OCI-M2 (cell line): ENCODE results near the gene HOXB4.

Source experiments
- DNase-seq: peaks from one replicate; lab custom pipeline; 2025; ENCODE audit not compliant: unreplicated experiment; lab: John Stamatoyannopoulos, UW

Gene HOXB4

GRCh38 chr17:48615047-48615962 is 37.2 kb upstream of the HOXB4 start, which contains the start of gene HOXB8:
Gene HOXB8, minus strand, starts transcription at chr17:48615292. Its CDS starts 588 bp downstream, at chr17:48614704.
- DNase-seq = no peak

- no peak for DNase-seq
Observed at GRCh38 chr17:48613862-48614694, 35.9 kb upstream of the HOXB4 start.

- no peak for DNase-seq
Observed at GRCh38 chr17:48612854-48613691, 34.9 kb upstream of the HOXB4 start.

GRCh38 chr17:48612456-48612853 is 34.3 kb upstream of the HOXB4 start:
- DNase-seq = no peak

- DNase-seq = no peak
Observed at GRCh38 chr17:48611681-48612455, 33.7 kb upstream of the HOXB4 start.

GRCh38 chr17:48611213-48611612 is 33.1 kb upstream of the HOXB4 start:
- no peak for DNase-seq

- DNase-seq = no peak
Observed at GRCh38 chr17:48610282-48611211, 32.4 kb upstream of the HOXB4 start, which contains the start of gene HOXB7. Gene HOXB7, minus strand, starts transcription at chr17:48611017. Its CDS starts 99 bp downstream, at chr17:48610918.

- DNase-seq = no peak
Observed at GRCh38 chr17:48609759-48610281, 31.7 kb upstream of the HOXB4 start.

- DNase-seq = no peak
Observed at GRCh38 chr17:48609033-48609432, 30.9 kb upstream of the HOXB4 start.

- no peak for DNase-seq
Observed at GRCh38 chr17:48608494-48608834, 30.3 kb upstream of the HOXB4 start.

GRCh38 chr17:48606892-48607614 is 28.9 kb upstream of the HOXB4 start:
- DNase-seq = no peak

GRCh38 chr17:48605991-48606891 is 28.1 kb upstream of the HOXB4 start:
- no peak for DNase-seq

GRCh38 chr17:48605409-48605919 is 27.3 kb upstream of the HOXB4 start:
- DNase-seq = no peak

GRCh38 chr17:48604770-48605329 is 26.7 kb upstream of the HOXB4 start, which contains the start of gene HOXB6:
Gene HOXB6, minus strand, starts transcription at chr17:48604986. Its CDS starts 6,836 bp downstream, at chr17:48598150.
- no peak for DNase-seq

GRCh38 chr17:48603959-48604769 is 26.0 kb upstream of the HOXB4 start:
- no peak for DNase-seq
